ENCODE results near the gene CDC14A.

GRCh38 chr1:100441651-100442050 is 89.3 kb downstream of the CDC14A start:
- TF ChIP-seq CTCF (conservative IDR thresholded peaks at IDR 0.05; ENCODE audit: low read depth, low read length) (no peak), EZH2 (IDR thresholded peaks at IDR 0.05; ENCODE audit: low read length, unreplicated experiment) (no peak)
